Measurements from ENCODE around the gene RPL26.

Gene RPL26

DNA sequence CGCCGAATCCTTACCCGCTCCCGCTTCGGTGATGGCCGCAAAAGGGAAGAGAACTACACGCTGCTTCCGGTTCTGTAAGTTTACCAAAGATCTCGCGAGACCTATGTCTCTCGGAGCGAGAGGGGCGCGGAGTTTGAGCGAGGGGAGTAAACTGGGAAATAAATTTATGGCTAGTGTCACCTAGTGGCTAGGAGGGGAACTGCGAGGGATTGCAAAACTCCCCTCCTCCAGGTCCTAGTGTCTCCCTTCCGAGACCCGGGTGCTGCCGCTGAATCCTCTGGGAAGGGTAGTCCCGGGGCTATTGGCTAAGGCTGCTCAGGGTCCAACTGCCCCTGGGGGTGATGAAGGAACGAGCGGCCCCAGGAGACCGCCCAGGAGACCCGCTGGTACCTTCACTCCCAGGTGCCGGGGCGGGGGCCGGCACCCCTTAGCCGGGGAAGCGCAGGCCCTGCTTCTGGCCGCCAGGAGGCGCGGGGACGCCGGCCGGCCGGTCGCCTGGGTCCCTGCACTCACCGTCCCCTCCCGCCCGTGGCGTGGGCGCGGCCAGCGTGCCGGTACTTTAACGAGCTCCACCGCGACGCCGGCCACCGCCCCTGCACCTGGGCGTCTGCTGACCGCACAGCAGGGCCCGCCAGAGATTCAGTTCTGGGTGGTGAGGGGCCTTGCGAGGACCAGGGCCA lies at the start of gene RPL26:
Gene RPL26 (minus strand): TSS at position 51 of the 680 bp plus-strand sequence. CDS start 883 bp downstream, outside the sequence.
- Histone ChIP-seq H3K36me3 (peaks cover 38% of the 10 kb centered on the region), H3K27ac (peak within 1 kb of the TSS; percentile 74), H3K27me3 (ENCODE audit: insufficient read depth, low read depth, severe bottlenecking) (no peaks in the 10 kb centered on the region), H3K9me3 (ENCODE audit: severe bottlenecking) (no peaks in the 10 kb centered on the region), H3K4me3 (ENCODE audit: low read depth, low read length) (peak within 1 kb of the TSS; percentile 84)
- TF ChIP-seq, protein P1, sequence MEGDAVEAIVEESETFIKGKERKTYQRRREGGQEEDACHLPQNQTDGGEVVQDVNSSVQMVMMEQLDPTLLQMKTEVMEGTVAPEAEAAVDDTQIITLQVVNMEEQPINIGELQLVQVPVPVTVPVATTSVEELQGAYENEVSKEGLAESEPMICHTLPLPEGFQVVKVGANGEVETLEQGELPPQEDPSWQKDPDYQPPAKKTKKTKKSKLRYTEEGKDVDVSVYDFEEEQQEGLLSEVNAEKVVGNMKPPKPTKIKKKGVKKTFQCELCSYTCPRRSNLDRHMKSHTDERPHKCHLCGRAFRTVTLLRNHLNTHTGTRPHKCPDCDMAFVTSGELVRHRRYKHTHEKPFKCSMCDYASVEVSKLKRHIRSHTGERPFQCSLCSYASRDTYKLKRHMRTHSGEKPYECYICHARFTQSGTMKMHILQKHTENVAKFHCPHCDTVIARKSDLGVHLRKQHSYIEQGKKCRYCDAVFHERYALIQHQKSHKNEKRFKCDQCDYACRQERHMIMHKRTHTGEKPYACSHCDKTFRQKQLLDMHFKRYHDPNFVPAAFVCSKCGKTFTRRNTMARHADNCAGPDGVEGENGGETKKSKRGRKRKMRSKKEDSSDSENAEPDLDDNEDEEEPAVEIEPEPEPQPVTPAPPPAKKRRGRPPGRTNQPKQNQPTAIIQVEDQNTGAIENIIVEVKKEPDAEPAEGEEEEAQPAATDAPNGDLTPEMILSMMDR (IDR thresholded peaks at IDR 0.05; ENCODE audit: low read depth, low read length), result peak; percentile 77
- peak; percentile 97 for DNase-seq

DNA sequence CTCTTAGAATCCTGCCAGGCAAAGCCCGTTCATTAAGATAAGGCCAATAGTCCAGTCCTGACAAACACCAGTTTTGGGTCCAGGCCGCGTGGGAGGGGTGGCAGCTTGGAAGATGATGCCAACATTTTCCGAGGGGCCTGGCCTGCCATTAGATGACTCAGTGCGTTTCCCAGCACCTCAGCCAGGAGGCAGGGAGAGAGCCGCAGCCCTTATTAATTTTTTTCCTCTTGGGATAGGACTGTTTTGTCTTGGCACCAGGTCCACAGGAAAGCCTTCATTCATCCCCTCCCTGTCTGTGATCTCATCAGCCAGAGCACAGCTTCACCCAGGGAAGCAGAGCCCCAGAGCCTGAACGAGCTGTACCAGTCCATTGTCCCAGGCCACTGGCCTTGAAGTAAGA lies 48.0 kb upstream of the RPL26 start:
- Histone ChIP-seq H3K4me3 (ENCODE audit: low read depth, low read length) (no peak overlapping the region), H3K9me3 (ENCODE audit: severe bottlenecking) (no peaks in the 10 kb centered on the region), H3K27ac (no peak overlapping the region), H3K27me3 (ENCODE audit: insufficient read depth, low read depth, severe bottlenecking) (no peaks in the 10 kb centered on the region), H3K36me3 (no peaks in the 10 kb centered on the region)
- TF ChIP-seq, protein P1 (IDR thresholded peaks at IDR 0.05; ENCODE audit: low read depth, low read length), result no peak
- no peak for DNase-seq

DNA sequence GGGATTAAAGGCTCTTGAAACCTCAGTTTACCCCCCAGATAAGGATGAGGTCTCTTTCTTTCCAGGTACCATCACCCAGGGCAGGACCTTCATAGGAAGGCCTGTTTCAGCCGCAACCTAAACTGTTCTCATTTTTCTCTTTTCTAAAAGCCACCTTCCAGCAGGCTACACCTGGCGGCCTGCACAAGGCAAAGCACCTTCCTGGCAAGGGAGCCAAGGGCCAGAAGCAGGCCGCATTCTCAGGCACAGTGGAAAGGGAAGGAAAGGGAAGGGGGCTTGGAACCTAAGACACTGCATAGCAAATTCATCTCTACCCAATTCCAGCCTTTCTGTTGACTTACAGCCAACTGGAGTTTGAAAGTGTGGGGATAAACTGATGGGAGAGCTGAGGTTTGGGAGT lies 43.8 kb upstream of the RPL26 start:
- DNase-seq, result no peak
- TF ChIP-seq, protein P1 (IDR thresholded peaks at IDR 0.05; ENCODE audit: low read depth, low read length), result no peak
- H3K27me3 ChIP-seq (ENCODE audit: insufficient read depth, low read depth, severe bottlenecking), result no peaks in the 10 kb centered on the region

DNA sequence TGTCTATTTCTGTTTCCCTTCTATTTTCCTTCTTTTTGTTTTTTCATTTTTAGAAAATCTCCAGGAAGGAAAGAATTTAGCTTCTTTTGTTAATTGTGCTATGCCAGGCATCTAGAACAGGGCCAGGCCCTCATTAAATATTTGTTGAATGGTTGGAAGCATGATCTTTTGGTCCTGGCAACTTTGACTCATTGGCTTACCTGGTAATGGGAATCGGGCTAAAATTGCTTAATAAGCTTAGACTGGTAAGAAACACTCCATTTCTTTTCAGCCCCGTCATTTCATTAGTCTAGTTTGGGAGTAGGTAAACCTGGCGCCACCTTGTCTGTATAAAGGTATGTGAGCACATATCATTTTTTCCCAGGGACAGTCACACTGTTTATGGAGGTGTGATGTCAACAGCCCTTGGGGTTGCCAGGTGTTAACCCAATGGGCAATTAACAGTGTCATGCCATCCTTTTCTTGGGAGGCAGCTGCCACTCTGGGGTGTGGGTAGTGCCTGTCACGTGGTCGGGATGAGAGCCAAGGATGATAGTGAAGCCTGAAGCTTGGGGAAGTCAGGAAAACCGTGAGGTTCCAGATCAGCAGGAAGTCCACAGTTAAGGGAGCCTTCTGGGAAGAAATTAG lies 43.2 kb upstream of the RPL26 start:
- Histone ChIP-seq H3K36me3 (no peaks in the 10 kb centered on the region), H3K27me3 (ENCODE audit: insufficient read depth, low read depth, severe bottlenecking) (no peaks in the 10 kb centered on the region), H3K27ac (no peak overlapping the region), H3K4me3 (ENCODE audit: low read depth, low read length) (no peak overlapping the region), H3K9me3 (ENCODE audit: severe bottlenecking) (no peaks in the 10 kb centered on the region)
- TF ChIP-seq, protein P1 (IDR thresholded peaks at IDR 0.05; ENCODE audit: low read depth, low read length), result no peak
- no peak for DNase-seq

More for the DNA sequence above, 43.8 kb upstream of the RPL26 start:
- no peak overlapping the region for H3K4me3 ChIP-seq (ENCODE audit: low read depth, low read length)
- H3K9me3 ChIP-seq (ENCODE audit: severe bottlenecking), result no peaks in the 10 kb centered on the region
- H3K36me3 ChIP-seq, result no peaks in the 10 kb centered on the region
- no peak overlapping the region for H3K27ac ChIP-seq

DNA sequence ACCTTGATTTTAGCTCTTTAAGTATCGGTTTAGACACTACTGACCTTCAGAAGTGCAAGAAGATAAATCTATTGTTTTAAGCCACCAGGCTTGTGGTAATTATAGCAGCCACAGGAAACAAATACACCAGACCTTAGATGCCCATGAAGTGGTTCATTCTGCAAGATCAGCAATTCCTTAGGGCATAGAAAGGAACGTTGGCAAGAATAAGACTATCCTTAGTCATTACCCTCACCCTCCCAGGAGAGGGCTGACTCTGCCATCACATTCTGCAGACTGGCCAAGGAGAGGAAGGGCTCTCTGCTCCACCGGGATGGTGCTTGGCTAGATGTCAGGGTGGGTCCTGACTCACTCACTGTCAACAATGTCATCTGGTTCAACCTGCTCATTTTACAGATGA lies 38.6 kb upstream of the RPL26 start:
- Histone ChIP-seq H3K4me3 (ENCODE audit: low read depth, low read length) (no peak overlapping the region), H3K36me3 (no peaks in the 10 kb centered on the region), H3K27me3 (ENCODE audit: insufficient read depth, low read depth, severe bottlenecking) (no peaks in the 10 kb centered on the region), H3K27ac (no peak overlapping the region), H3K9me3 (ENCODE audit: severe bottlenecking) (no peaks in the 10 kb centered on the region)
- TF ChIP-seq, protein P1 (IDR thresholded peaks at IDR 0.05; ENCODE audit: low read depth, low read length), result no peak
- no peak for DNase-seq
